ENCODE results near the gene SSH2. TPM values are rescaled to one million over a fixed set of nuclear protein-coding genes. Genes with fewer than 3 reads are reported as not detected.

The SSH2 gene
- total and polyA plus RNA-seq, 2 of the 13 experiments (the other 11 are each of a cell fraction or from before 2014, with no cell fraction given), result 6.0 to 6.4 TPM

DNA sequence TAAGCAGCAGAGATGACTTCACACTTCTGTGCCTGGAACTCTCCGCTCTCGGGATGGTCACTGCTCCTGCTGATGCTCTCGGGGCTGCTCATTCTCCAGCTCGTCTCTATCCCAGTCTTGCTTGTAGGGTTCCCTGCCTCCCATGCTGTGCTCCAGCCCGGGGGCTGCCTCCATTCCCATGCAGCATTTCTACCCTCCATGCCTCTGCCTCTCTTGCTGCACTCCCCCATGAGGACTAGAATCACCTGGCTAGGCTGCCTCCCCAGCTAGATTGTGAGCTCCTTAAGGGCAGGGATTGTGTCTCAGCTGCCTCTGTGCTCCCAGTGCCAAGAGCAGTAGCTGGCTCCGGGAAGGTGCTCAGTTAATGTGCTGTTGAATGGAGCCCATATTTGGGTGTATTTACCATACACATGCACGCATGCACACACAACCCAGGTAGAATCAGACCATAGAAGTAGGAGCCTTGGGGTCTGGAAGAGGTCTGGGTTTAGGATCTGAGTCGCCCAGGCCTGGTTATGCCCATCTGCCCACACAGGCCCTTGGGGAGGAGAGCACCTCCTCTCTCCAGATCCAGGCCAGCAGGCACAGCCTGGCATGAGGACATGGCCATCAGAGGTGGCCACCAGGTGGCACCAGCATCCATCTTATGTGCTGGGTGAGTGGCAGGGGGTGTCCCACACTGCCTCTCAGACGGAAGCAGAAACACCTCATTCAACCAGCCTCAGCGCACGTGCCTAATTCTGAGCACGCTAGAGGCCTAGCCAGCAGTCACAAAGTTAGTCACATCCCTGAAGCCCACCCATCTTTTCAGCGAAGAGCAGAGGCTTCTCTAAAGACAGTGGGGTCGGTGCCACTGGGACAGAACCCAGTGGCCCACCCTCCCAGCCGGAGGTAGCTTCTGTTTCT, 349.9 kb downstream of the SSH2 start (continued):
- TF ChIP-seq YY1 (IDR thresholded peaks at IDR 0.05; ENCODE audit: insufficient read depth, insufficient replicate concordance, low read depth, low read length) (peak; percentile 45), ZNF143 (CRISPR knock-in tag; IDR thresholded peaks at IDR 0.05) (0 out of 2 replicates have a peak, but pooled peaks have one; percentile 40), ZNF331 (CRISPR knock-in tag; IDR thresholded peaks at IDR 0.05) (0 out of 2 replicates have a peak, but pooled peaks have one; percentile 13), SMC3 (IDR thresholded peaks at IDR 0.05; ENCODE audit: low read length) (peak; percentile 75), REPIN1 (CRISPR knock-in tag; IDR thresholded peaks at IDR 0.05; ENCODE audit: borderline replicate concordance, low read depth) (peak; percentile 22; the same call in 1 of the 2 replicates), NFYC (CRISPR knock-in tag; IDR thresholded peaks at IDR 0.05) (no peak), ZNF777 (CRISPR knock-in tag; IDR thresholded peaks at IDR 0.05) (0 out of 2 replicates have a peak, but pooled peaks have one; percentile 33), ZBTB7B (CRISPR knock-in tag; IDR thresholded peaks at IDR 0.05) (peak; percentile 31; the same call in 1 of the 2 replicates), ZNF263 (CRISPR knock-in tag; IDR thresholded peaks at IDR 0.05) (0 out of 2 replicates have a peak, but pooled peaks have one; percentile 25), LCORL (IDR thresholded peaks at IDR 0.05) (no peak), LCORL (CRISPR knock-in tag; IDR thresholded peaks at IDR 0.05) (0 out of 2 replicates have a peak, but pooled peaks have one; percentile 35), AHR (CRISPR knock-in tag; IDR thresholded peaks at IDR 0.05) (peak; percentile 26; the same call in 1 of the 2 replicates), SALL1 (CRISPR knock-in tag; IDR thresholded peaks at IDR 0.05) (peak; percentile 39), TSC22D2 (CRISPR knock-in tag; IDR thresholded peaks at IDR 0.05; ENCODE audit: borderline replicate concordance) (peak; percentile 45; the same call in 1 of the 2 replicates), MEF2D (CRISPR knock-in tag; IDR thresholded peaks at IDR 0.05) (no peak), SAP130 (CRISPR knock-in tag; IDR thresholded peaks at IDR 0.05; ENCODE audit: low read depth) (peak; percentile 50), CBX5 (CRISPR knock-in tag; IDR thresholded peaks at IDR 0.05; ENCODE audit: borderline replicate concordance) (peak; percentile 73; the same call in 1 of the 2 replicates), ZNF124 (CRISPR knock-in tag; IDR thresholded peaks at IDR 0.05) (no peak), TCF7 (IDR thresholded peaks at IDR 0.05; ENCODE audit: low read depth) (no peak), FOXO1 (CRISPR knock-in tag; IDR thresholded peaks at IDR 0.05) (peak; percentile 15; the same call in 1 of the 2 replicates), MEIS2 (CRISPR knock-in tag; IDR thresholded peaks at IDR 0.05) (0 out of 2 replicates have a peak, but pooled peaks have one; percentile 47)
- TF ChIP-seq, protein P1, sequence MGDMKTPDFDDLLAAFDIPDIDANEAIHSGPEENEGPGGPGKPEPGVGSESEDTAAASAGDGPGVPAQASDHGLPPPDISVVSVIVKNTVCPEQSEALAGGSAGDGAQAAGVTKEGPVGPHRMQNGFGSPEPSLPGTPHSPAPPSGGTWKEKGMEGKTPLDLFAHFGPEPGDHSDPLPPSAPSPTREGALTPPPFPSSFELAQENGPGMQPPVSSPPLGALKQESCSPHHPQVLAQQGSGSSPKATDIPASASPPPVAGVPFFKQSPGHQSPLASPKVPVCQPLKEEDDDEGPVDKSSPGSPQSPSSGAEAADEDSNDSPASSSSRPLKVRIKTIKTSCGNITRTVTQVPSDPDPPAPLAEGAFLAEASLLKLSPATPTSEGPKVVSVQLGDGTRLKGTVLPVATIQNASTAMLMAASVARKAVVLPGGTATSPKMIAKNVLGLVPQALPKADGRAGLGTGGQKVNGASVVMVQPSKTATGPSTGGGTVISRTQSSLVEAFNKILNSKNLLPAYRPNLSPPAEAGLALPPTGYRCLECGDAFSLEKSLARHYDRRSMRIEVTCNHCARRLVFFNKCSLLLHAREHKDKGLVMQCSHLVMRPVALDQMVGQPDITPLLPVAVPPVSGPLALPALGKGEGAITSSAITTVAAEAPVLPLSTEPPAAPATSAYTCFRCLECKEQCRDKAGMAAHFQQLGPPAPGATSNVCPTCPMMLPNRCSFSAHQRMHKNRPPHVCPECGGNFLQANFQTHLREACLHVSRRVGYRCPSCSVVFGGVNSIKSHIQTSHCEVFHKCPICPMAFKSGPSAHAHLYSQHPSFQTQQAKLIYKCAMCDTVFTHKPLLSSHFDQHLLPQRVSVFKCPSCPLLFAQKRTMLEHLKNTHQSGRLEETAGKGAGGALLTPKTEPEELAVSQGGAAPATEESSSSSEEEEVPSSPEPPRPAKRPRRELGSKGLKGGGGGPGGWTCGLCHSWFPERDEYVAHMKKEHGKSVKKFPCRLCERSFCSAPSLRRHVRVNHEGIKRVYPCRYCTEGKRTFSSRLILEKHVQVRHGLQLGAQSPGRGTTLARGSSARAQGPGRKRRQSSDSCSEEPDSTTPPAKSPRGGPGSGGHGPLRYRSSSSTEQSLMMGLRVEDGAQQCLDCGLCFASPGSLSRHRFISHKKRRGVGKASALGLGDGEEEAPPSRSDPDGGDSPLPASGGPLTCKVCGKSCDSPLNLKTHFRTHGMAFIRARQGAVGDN (CRISPR knock-in tag; IDR thresholded peaks at IDR 0.05), result peak; percentile 69

All from HepG2 (cell line).